Neuron (in vitro differentiated cells): Measurements from ENCODE around the gene PIK3C2B.
"Not testable (repeated sequence)": the region's sequence is repeated elsewhere in the genome, so short reads cannot be mapped to it uniquely, and the experiment has no call there.

Experiments
- H2AFZ ChIP-seq: one replicate; pipeline ENCODE4 v1.6.1; 2013; ENCODE audit warnings: low read depth, mild to moderate bottlenecking, inconsistent platforms, low read length, moderate library complexity
- H3K27me3 ChIP-seq: one replicate; pipeline ENCODE4 v1.6.1; 2013; ENCODE audit warnings: low read length; ENCODE audit not compliant: insufficient read depth
- H3K36me3 ChIP-seq: one replicate; pipeline ENCODE4 v1.6.1; 2013; ENCODE audit warnings: low read length; ENCODE audit not compliant: insufficient read depth
- H3K4me1 ChIP-seq: one replicate; pipeline ENCODE4 v1.6.1; 2013; ENCODE audit warnings: low read length; ENCODE audit not compliant: insufficient read depth
- H3K4me3 ChIP-seq: 2 replicates; pipeline ENCODE4 v1.5.1; 2013; ENCODE audit warnings: mild to moderate bottlenecking, low read length, moderate library complexity
- H3K9me3 ChIP-seq: one replicate; pipeline ENCODE4 v1.6.1; 2013; ENCODE audit warnings: low read length

PIK3C2B gene

DNA sequence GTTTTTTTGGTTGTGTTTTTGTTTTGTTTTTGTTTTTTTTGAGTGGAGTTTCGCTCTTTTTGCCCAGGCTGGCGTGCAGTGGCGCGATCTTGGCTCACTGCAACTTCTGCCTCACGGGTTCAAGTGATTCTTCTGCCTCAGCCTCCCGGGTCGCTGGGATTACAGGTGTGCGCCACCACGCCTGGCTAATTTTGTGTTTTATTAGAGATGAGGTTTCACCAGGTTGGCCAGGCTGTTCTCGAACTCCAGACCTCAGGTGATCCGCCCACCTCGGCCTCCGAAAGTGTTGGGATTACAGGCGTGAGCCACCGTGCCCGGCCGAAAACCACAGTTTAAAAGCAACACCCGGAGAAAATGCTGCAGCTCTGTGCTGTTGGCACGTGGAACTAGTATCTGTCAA lies 22.8 kb upstream of the PIK3C2B start:
- not testable (repeated sequence) for H3K27me3 ChIP-seq, H3K9me3 ChIP-seq, H2AFZ ChIP-seq
- peaks cover 12% of the 10 kb centered on the region for H3K4me1 ChIP-seq
- peaks cover 20% of the 10 kb centered on the region for H3K36me3 ChIP-seq
- H3K4me3 ChIP-seq = peak overlapping the region; percentile 72

DNA sequence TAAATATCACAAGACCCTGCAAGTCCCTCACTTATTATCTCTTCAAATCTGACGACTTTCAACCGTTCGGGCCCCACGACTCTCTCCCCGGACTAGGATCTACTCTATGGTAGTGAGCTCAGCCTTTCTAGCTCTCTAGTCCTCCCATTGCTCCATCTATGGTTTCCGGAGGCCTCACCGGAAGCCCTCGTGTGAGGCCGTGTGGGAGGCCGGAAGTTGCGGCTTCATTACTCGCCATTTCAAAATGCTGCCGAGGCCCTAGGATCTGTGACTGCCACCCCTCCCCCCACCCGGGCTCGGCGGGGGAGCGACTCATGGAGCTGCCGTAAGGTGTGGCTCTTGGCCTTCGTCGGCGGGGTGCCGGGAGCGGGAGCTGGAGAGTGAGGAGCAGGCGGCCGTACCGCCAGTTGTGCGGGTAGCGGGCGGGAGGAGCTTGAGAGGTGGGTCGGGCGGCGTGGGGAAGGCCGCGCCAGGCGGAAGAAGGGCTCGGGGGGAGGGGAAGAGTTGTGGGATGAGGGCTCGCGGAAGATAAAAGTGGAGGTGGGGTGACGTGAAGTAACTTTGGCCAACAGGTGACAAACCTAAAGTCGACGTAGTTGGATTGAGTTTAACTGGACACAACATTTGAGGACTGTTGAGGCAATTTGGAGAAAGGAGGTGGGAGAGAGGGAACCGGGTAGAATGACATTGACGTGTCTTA lies 21.7 kb upstream of the PIK3C2B start, which contains the start of gene MDM4:
Gene MDM4 (plus strand): TSS at position 227 of the 700 bp plus-strand sequence. CDS start 9,113 bp downstream, outside the sequence.
- H3K4me1 ChIP-seq = peaks cover 12% of the 10 kb centered on the region

DNA sequence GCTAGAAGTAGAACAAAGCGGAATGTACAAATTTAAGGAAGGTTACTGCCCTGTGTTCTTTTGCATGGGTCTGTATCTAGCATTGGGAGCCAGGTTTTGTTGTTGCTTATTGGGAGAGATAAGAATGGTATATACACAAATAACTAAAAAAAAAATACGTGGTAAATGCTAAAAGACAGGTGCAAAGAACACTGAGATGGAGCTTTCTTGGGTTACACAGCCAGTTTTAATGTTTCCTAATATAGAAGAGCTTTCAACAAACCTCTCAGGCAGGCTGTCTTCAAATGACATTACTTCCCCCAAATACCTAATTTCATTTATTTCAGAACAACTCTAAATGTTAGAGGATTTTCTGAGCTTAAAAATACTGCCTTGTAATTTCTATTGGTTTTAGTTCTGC lies 20.2 kb upstream of the PIK3C2B start:
- Histone ChIP-seq H3K9me3 (no peaks in the 10 kb centered on the region), H2AFZ (no peak overlapping the region), H3K4me1 (peaks cover 12% of the 10 kb centered on the region), H3K27me3 (no peaks in the 10 kb centered on the region), H3K4me3 (no peak overlapping the region), H3K36me3 (peaks cover 20% of the 10 kb centered on the region)

More for the DNA sequence above, 21.7 kb upstream of the PIK3C2B start, which contains the start of gene MDM4:
- H3K9me3 ChIP-seq = no peaks in the 10 kb centered on the region
- peak within 1 kb of the TSS; percentile 90 for H2AFZ ChIP-seq
- H3K36me3 ChIP-seq = peaks cover 20% of the 10 kb centered on the region
- H3K4me3 ChIP-seq = peak within 1 kb of the TSS; percentile 72
- H3K27me3 ChIP-seq = no peaks in the 10 kb centered on the region

DNA sequence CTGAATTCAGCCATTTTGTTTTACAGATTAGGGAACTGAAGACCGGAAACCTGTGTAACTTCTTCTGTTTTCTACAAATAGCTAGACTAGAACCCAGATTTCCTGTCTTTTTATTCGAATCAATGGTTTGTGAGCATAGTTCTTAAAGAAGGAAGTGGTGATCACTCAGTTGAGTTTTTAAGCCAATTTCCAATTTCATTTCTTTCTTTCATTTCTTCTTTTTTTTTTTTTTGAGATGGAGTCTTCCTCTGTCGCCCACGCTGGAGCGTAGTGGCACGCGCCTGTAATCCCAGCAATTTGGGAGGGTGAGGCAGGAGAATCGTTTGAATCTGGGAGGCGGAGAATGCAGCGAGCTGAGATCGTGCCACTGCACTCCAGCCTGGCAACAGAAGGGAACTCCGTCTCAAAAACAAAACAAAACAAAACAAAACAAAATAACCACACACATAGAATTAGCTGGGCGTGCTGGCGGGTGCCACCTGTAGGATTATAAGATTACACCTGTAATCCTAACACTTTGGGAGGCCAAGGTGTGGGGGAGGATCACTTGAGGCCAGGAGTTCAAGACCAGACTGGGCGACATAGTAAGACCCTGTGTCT lies 18.6 kb upstream of the PIK3C2B start:
- H3K27me3 ChIP-seq = no peaks in the 10 kb centered on the region

DNA sequence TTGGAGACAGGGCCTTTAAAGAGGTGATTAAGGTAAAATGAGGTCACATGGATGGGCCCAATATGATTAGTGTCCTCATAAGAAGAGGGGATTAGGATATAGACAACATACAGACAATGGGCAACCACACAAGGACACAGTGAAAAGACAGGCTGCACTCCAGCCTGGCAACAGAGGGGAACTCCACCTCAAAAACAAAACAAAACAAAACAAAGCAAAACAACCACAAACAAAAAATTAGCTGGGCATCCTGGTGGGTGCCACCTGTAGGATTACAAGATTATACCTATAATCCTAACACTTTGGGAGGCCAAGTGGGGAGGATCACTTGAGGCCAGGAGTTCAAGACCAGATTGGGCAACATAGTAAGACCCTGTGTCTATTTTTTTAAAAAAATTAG lies 16.8 kb upstream of the PIK3C2B start:
- H3K9me3 ChIP-seq = no peaks in the 10 kb centered on the region
- no peaks in the 10 kb centered on the region for H3K27me3 ChIP-seq
- H3K4me1 ChIP-seq = peaks cover 4% of the 10 kb centered on the region
- no peak overlapping the region for H3K4me3 ChIP-seq
- no peak overlapping the region for H2AFZ ChIP-seq
- no peaks in the 10 kb centered on the region for H3K36me3 ChIP-seq

More for the DNA sequence above, 18.6 kb upstream of the PIK3C2B start:
- Histone ChIP-seq H3K4me1 (peaks cover 12% of the 10 kb centered on the region), H3K36me3 (peaks cover 9% of the 10 kb centered on the region), H3K4me3 (no peak overlapping the region), H2AFZ (no peak overlapping the region), H3K9me3 (no peaks in the 10 kb centered on the region)

DNA sequence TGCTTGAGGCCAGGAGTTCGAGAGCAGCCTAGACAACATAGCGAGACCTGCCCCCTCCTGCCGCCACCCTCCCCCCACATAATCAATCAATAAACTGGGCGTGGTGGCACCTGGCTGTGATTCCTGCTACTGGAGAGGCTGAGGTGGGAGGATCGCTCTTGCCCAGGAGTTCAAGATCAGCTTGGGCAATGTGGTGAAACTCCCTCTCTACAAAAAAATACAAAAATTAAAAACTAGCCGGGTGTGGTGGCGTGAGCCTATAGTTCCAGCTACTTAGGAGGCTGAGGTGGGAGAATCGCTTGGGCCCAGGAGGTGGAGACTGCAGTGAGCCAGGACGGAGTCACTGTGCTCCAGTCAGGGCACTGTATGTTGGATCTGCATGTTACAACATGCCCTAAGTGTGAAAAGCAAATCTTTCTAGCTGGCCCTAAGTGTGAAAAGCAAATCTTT lies 14.6 kb upstream of the PIK3C2B start:
- H3K27me3 ChIP-seq = no peaks in the 10 kb centered on the region
- H3K4me3 ChIP-seq = no peak overlapping the region
- H3K9me3 ChIP-seq = no peaks in the 10 kb centered on the region
- no peaks in the 10 kb centered on the region for H3K36me3 ChIP-seq
- no peaks in the 10 kb centered on the region for H3K4me1 ChIP-seq
- H2AFZ ChIP-seq = no peak overlapping the region

DNA sequence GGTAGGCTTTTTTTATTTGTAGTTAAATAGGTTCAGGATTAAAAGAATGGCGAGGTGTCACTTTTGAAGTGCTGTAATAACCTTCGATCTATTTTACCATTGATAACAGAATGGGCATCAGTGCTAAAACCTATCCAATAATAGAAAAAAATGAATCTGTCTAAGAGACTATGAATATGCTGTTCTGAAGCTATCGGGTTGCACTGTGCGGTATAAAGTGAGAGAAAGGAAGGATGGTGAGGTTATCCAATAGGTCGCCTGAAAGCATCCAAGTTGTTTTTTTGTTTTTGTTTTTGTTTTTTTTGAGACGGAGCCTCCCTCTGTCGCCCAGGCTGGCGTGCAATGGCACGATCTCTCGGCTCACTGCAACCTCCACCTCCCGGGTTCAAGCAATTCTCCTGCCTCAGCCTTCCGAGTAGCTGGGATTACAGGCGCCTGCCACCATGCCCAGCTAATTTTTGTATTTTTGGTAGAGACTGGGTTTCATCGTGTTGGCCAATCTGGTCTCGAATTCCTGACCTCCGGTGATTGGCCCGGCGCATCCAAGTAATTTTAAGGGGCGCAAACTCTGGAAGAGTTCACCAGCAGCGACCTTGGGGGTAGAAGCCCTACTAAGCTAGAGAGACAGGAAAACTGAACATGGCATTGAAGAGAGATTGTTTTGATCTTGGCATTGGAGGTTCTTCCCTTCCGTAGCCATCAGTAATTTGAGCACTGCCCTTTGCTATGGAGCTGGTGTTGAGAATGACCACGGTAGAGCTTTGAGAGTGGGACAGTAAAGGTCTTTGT lies 12.9 kb upstream of the PIK3C2B start:
- Histone ChIP-seq H3K4me3 (peak overlapping the region; percentile 66), H3K9me3 (no peaks in the 10 kb centered on the region), H3K4me1 (peaks cover 10% of the 10 kb centered on the region), H3K27me3 (no peaks in the 10 kb centered on the region), H2AFZ (peak overlapping the region; percentile 70), H3K36me3 (no peaks in the 10 kb centered on the region)

DNA sequence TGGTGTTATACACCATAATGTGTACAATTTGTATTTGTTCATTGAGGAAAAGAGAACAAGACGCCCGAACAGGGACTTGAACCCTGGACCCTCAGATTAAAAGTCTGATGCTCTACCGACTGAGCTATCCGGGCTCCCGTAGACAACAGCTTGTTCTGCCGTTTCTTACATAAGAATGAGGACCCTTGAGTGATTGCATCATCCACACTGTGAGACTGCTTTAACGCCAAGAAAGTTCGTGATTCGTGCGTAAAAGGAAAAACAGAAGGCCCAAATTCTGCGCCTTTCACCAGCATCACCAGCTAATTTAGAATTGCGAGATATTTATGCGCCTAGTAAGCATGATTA lies 12.3 kb upstream of the PIK3C2B start:
- Histone ChIP-seq H3K4me3 (peak overlapping the region; percentile 66), H3K4me1 (peaks cover 10% of the 10 kb centered on the region), H2AFZ (peak overlapping the region; percentile 70), H3K9me3 (no peaks in the 10 kb centered on the region), H3K27me3 (no peaks in the 10 kb centered on the region), H3K36me3 (no peaks in the 10 kb centered on the region)

DNA sequence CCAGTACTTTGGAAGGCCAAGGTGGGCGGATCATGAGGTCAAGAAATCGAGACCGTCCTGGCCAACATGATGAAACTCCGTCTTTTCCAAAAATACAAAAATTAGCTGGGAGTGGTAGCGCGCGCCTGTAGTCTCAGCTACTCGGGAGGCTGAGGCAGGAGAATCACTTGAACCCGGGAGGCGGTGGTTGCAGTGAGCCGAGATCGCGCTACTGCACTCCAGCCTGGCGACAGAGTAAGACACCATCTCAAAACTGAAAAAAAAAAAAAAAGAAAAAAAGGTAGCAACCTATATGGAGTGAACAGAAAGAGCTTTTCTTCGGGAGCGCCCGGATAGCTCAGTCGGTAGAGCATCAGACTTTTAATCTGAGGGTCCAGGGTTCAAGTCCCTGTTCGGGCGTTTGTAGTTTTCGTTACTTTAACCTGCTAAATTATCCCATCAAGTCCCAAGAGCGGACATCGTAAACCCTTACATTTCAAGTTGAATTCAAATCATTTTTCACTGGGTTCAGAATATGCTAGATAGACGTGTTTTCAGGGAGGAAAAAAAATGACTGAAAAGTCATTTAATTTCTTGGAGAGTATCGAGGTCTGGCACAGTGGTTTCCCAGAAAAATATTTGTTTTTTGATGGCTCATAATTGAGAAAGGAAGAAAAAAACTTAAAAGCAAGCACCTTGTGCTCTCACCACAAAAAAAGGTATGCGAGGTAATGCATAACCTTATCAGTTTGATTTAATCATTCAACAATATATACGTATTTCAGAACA lies 11.8 kb upstream of the PIK3C2B start:
- H3K4me3 ChIP-seq = peak overlapping the region; percentile 66
- H3K36me3 ChIP-seq = no peaks in the 10 kb centered on the region
- H3K4me1 ChIP-seq = peaks cover 10% of the 10 kb centered on the region
- H3K27me3 ChIP-seq = no peaks in the 10 kb centered on the region
- H3K9me3 ChIP-seq = no peaks in the 10 kb centered on the region
- H2AFZ ChIP-seq = peak overlapping the region; percentile 63

DNA sequence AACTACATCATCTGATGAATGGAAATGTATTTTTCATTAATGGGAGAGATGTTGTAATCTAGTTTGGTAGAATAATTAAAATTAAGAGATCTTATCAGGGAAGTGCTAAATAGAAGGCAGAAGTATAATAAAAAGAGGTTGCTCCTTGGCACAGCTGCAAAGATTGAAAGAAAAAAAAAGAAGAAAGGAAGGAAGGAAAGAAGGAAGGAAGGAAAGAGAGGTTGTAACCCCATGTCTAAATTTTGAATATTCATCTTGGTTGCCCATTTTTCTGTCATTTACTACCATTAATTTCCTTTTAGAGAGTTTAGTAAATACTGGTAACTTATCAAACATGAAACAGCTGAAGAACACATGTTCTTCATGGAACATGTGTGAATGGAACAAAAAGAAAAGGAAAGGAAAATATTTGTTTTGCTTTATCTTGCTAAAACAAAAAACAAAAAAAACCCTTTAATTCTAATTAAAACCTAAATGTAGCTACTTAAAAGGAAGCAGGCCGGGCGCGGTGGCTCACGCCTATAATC lies 11.1 kb upstream of the PIK3C2B start:
- Histone ChIP-seq H3K27me3 (no peaks in the 10 kb centered on the region), H3K36me3 (no peaks in the 10 kb centered on the region), H3K4me3 (peak overlapping the region; percentile 66), H3K4me1 (peaks cover 10% of the 10 kb centered on the region), H3K9me3 (no peaks in the 10 kb centered on the region), H2AFZ (peak overlapping the region; percentile 63)

DNA sequence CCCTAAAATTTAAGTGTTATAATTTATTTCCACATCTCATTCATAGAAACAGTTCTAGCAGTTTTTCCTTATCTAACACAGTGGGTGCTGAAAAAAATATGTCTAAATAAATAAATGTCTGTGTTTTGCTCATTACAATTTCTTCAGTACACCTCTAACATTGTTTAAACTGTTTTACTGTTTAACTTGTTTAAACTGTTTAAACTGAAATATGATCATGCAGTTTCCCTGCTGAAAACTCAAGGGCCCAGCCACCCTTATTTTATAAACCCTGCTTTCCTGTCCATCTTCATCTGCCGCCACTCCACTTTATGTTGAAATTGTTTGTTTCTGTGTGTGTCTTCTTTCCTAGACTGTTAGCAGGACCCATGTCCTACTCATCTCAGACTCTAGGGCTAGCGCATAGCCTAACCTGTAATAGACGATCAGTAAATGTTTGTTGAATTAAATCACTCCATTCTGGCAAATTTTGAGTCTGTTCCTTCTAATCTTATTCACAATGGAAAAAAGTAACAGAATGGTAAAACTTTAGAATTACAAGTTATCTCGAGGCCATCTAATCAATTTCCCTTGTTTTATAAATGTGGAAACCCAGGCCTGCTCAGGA lies 9.4 kb upstream of the PIK3C2B start:
- peaks cover 3% of the 10 kb centered on the region for H3K9me3 ChIP-seq
- no peaks in the 10 kb centered on the region for H3K36me3 ChIP-seq
- peaks cover 10% of the 10 kb centered on the region for H3K4me1 ChIP-seq
- H2AFZ ChIP-seq = peak overlapping the region; percentile 20
- H3K4me3 ChIP-seq = no peak overlapping the region
- H3K27me3 ChIP-seq = no peaks in the 10 kb centered on the region
